HG03432 (cell line): ENCODE data around the gene CCDC57.

Experiments
- ATAC-seq: cut with Tn5 transposase; IDR thresholded peaks from one replicate; pipeline ENCODE4 v1.9.1; 2021; ENCODE audit warnings: mild to moderate bottlenecking, moderate library complexity; ENCODE audit not compliant: unreplicated experiment

The CCDC57 gene

DNA sequence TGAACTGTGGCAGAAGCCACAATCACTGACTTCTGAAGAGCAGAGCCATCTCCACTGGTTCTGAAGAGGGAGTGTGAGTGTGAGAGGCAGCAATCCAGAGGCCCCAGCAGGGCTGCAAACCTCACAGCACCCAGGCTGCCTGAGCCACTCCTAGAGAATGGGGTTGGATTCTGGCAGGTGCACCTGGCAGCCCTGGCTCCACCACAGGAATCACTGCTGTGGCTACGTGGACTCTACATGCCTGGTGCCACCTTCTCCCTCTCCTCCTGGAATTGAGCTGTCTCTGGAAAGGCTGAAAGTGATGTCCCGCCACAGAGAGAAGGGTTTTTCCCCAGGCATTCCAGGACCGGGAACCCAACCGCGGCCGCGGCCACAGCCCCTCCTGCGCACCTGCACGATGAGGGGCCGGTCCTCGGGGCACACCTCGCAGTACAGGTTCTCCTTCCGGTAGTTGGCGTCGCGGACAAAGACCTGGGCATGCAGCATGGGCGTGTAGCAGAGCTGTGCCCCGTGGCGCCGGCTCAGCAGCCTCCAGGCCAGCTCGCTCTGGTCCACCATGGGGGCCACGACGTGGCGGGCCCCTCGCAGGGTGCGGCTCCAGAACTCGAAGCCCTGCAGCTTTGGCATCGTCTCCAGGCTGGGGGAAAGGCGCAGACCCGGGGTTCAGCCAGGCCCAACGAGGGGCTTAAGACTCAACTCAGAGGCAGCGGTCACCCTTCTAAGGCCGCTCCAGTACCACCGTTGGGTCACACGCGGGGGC, 148.0 kb downstream of the CCDC57 start:
- no peak for ATAC-seq

DNA sequence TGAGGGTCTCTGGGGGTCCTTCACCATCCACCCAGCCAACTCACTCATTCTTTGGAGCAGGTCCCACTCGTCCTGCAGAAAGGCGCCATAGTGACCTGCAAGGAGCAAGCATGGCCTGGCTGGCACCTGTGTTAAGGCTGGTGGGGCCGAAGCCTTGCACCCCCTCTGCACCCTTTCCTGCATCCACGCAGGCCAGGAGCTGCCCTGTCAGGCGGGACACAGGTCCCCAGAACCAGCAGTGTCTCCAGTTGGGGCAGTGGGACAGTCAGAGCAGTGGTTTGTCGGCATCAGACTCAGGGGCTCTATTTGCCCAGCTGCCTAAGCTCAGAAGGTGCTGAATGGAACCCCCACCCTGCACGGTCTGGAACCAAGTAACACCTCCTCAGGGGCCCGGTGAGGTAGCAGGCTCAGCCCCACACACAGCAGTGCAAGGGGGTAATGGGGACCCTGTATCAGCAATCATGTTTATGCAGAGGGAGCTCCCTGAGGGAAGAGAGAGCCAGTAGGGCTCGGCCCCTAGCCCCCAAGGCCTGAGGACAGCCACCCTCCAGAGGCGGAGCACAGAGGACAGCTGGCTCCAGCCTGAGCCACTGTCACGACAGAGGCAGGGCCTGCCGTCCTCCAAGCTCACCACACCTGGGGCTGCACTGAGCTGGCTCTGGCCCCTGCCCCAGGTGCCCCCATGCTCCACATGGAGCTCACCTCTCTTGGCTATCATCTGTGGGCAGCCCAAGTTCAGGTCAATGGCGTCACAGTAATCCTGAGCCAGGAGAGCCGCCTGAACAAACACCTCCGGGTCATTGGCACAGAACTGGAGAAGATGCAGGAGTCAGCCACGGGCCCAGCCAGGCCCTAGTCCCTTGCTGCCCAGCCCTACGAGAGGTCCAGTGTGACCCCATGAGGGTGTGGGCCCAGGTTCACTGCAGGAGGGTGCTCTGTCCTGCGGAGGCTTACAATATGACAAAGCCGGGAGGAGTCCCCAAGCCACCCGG, 148.9 kb downstream of the CCDC57 start:
- ATAC-seq = no peak

DNA sequence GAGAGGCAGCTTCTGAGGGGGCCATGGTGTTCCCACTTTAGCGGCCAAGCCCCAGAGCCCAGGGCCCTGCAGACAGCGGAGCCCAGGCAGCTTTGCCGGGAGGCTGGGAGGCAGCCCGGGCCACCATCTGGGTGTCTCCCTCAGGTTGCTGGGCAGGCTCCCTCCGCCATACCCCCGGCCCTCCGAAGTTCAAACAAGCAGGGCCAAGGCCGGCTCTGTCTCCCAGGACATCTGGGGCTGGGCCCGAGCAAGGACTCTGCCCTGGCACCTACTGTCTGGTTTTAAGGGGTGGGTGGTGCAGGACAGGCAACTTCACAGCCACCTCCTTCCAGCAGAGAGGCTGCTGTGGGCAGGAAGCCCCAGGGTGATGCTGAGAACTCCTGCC, 149.7 kb downstream of the CCDC57 start:
- ATAC-seq = no peak

DNA sequence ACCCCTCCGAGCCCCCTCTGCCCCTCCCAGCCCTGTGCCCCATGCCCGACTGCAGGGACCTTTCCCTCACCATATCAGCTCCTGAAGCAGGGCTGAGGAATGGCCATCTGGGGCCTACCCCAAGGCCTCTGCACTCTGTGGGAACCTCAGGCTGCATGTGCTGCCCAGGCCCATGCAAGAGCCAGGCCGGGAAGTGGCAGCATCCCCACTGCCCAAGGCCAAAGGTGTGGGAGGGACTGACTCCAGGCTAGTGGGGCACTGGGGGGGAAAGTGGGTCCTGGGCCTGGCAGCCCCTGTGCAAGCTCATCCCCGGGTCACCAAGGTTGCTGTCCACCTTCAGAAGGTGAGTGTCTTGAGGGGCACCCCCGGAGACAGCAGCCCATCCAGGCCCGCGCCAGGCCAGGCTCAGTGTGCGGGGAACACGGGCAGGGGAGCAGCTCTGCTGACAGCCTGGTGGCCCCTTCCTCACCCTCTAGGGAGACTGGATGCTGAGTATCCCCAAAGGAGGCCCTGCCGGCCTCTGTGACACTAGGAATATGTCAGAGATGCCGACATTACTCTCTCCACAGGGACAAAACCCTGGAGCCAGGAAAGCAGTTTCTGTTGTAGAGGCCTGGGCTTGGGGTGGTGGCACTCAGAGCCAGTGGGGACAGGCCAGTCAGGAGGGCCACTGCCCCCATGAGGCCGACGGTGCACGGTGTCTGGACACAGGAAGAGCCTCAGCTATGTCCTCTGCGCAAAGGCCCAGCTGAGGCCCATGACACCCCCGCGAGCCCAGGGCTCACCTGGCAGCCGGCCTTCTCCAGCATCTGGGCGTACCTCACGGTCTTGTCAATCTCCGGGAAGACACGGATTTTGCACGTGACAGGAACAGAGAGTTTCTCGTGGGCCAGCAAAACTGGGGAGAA, 150.3 kb downstream of the CCDC57 start:
- ATAC-seq = no peak

DNA sequence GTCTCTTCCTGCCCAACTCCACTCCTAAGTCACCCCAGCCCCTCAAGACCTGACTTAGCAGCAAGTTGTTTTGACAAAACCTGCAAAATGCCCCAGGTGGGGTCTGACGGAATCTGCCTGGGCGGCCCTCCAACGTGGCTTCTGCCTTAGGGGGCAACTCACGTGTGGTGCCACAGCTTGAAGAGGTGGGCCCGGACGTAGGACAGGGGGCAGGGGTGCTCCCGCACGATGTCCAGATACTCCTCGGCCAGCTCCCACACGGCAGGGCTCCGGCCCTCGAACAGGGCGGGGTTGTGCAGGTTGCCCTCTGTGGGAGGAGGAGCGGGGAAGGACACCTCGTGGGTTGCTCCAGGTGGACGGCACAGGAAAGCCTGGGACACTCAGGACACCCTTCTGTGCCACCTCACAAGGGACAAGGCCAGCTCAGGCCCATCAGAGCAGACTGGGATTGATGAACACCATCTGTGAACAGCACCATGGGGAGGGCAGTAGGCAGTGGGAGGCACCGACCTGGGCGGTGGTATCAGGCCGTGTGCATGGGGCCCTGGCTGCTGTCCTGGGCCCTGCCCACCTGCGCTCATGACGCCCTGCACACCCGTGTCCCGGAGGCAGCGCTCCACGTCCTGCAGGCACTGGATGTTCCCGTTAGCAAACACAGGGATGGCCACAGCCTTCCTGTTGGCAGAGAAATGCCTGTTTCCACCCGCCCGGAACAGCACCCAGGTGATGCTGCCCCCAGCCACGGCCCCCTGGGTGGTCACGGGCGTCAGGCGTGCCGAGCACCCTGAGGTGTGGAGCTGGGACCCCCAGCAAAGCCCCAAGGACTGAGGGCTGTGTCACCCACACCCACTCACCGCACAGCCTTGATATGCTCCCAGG, 151.4 kb downstream of the CCDC57 start:
- no peak for ATAC-seq

DNA sequence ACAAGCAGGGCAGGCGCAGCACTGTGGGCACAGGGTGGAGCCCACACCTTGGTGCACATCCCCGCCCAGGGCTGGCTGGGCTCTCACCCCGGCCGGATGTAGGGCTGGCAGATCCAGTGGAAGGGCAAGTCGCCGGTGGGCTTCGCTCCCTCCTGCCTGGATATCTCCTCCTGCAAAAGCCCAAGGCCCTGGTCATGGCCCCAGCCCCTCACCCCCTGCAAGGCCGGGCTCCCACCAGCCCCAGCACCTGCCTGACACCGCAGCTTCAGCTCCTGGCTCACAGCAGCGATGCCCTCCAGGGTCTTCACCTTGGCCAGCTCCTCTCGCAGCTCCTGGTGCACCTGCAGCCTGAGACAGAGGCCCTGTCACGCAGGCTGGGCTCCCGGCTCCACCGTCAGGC, 152.0 kb downstream of the CCDC57 start:
- ATAC-seq = no peak

DNA sequence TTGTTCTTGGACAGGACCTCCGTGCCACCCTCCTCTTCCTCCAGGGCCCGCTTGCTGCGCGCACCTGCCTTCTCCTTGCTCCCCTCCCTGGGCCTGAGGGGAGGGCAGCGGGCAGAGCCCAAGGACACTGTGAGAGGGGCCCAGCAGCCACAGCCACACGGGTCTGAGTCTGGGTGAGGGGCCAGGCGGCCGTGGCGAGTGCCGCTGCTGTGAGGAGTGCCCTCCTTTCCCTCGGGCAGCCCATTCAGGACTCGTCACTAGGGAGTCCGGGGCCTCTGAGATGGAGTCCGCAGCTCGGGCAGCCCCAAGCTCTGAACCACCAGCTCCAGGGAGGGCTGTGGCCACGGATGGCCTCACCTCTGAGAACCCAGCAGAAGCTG, 152.7 kb downstream of the CCDC57 start:
- no peak for ATAC-seq

DNA sequence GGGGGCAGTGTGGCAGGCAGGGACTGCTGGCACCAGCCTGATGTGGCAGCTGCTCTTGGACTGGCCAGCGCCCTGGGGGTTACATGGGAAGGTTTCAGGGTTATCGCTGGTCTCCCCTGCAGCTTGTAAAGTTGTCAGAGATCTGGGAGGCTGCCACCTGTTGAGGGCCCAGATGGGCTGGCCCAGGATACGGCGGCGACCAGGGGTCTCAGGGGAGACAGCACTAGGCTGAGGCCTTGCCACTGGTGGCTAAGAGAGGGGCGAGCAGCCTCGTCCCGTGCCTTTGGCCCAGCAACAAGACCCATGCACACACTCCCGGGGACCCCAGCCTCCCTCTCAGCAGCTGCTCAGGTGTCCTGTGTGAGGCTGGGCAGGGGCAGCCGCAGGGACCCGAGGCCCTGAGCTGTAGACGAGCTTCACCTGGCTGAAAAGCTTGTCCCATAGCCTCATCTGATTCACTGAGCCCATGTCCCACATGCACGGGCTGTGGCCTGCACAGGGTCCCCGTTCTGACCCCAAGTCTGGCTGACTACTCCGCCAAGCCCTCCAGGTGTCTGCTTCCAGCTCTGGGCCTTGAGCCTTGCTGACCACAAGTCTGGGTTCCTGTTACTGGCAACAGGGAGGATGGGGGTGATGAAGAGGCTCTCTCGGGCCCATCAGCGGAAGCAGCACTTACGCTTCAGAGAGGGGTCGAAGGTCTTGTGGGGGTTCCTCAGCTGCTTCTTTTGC, 153.2 kb downstream of the CCDC57 start:
- no peak for ATAC-seq

DNA sequence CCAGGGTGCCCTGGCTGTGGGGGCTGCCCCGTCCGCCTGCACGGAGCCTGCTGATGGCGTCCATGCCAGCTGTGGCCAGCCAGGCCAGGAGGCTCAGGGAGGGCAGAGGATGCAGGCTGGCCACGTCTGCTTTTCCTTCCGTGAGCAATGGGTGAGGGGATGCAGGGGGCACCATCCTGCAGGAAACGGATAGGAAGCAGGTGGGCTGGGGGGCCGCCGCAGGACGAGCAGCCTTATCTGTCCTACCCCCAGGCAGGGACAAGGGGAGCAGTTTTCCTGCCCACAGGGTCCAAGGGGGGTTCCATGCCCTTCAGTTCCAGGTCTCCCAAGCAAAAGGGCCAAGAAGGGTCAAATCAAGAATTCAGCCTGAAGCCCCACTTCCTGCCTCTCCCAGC, 153.8 kb downstream of the CCDC57 start:
- no peak for ATAC-seq

DNA sequence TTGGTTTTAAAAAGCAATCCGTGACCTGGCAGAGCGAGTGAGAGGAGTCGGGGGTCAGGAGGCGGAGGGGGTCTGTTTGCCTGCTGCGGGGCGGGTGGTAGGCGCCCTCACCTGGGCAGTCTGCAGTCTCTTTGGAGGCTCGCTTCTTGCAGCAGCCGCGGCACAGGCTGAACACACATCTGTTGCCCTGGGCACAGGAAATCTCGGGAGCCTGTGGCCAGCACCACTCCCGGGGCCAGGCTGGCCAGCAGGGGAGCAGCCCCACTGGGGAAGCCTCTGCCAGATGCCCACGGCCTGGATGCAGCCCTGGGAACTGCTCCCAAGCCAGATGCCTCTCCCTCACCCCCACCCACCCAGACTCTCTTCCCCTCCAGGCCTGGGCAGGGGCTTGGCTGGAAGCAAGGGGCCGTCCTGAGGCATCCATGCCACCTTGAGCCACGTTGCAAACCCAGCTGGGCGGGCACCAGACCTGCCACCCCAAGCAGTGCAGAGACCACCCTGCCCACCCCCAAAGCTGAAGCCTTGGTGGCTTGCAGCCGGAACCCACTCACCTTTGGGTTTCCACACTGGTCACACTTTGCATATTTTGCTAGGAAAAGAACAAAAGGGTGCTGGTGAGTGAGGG, 154.3 kb downstream of the CCDC57 start:
- no peak for ATAC-seq

DNA sequence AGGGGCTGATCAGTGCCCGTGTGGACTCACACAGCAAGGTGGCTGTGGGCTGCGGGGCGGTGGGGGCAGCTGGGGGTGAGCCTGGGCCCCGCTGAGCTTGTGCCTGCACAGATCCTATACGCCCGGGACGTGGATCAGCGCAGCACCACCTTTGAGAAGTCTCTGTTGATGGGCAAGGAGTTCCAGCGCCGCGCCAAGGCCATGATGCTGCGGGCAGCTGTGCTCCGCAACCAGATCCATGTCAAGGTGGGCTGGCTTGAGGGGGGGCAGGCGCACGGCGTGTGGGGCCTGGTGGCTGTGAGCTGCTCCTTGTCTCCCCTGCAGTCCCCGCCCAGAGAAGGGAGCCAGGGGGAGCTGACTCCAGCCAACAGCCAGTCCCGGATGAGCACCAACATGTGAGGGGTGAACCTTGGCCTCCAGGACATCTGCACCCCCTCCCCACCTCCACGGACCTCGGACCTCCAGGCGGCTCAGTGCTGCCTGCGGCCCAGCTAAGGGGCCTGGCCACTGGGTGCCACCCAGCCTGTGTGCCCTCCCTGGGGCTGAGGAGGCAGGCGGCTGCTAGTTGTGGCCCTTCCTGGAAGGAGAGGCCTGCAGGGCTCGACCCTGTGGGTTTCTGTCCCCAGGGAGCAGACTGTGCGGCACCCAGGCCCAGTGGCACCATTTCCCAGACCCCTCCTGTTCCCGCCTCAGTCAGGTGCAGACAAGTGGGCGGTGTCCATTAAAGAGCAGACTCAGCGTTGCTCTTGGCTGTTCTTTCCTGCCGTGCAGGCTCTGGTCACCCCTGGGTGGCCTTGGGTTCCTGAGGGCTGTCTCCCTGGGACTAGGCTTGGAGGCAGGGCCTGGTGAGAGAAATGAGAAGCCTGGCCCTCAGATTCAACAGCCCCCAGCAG, 155.7 kb downstream of the CCDC57 start:
- ATAC-seq = no peak

DNA sequence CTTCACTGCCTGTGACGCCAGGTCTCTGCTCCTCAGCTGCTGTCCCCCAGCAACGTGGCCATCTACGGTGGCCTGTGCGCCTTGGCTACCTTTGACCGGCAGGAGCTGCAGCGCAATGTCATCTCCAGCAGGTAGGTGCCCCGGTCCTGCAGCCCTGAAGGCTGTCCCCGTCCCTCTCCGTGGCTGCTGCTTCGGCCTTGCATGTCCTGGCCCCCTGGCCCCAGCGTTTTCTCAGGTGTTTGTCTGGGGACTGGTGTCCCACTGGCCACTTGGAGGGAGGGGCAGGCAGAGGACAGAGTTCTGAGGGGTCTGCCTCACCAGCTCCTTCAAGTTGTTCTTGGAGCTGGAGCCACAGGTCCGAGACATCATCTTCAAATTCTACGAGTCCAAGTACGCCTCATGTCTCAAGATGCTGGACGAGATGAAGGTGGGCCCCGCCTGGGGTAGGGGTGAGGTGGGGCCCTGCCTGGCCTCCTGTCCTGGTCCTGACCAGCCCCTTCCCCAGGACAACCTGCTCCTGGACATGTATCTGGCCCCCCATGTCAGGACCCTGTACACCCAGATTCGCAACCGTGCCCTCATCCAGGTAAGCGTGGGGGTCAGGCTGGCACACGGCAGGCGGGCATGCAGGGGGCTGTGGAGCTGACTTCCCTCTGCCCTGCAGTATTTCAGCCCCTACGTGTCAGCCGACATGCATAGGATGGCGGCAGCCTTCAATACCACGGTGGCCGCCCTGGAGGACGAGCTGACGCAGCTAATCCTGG, 156.5 kb downstream of the CCDC57 start:
- no peak for ATAC-seq

DNA sequence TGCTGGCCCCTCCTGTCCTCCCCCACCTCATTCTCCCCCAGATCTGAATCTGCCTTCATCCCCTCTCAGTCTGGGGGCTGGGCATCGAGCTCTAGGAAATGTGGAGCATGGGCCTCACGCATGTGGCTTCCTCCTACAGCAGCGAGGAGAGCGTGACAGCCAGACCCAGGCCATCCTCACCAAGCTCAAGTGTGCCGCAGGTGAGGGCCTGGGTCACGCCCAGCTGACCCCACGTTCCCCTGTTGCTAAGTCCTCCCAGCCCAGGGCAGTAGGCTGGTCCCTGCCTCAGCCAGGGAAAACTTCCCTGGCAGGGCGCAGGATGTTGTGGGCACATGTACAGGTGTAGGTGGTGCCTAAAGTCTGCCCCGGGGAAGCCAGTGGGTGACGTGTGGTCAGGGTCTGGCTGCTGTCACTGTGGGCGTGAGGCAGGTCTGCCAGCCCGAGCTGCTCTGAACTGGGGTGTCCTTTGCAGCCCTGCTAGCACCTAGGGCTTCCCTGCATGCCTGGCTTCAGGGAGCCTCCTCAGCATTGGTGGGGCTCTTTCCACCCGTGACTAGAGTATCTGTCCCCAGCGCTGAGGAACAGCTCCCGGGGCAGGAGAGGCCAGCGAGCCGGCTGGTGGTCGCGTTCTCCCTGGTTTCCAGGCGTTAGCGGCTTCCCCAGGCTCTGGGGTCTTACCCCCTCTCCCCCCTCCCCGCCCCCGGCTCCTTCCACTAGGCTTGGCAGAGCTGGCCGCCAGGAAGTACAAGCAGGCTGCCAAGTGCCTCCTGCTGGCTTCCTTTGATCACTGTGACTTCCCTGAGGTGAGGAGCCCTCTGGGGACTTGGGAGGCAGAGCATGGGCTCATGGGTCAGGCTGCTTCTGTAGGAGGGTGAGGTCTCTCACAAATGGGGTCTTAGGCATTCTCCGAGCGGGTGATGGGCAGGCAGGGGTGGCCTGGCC, 157.3 kb downstream of the CCDC57 start:
- ATAC-seq = no peak

DNA sequence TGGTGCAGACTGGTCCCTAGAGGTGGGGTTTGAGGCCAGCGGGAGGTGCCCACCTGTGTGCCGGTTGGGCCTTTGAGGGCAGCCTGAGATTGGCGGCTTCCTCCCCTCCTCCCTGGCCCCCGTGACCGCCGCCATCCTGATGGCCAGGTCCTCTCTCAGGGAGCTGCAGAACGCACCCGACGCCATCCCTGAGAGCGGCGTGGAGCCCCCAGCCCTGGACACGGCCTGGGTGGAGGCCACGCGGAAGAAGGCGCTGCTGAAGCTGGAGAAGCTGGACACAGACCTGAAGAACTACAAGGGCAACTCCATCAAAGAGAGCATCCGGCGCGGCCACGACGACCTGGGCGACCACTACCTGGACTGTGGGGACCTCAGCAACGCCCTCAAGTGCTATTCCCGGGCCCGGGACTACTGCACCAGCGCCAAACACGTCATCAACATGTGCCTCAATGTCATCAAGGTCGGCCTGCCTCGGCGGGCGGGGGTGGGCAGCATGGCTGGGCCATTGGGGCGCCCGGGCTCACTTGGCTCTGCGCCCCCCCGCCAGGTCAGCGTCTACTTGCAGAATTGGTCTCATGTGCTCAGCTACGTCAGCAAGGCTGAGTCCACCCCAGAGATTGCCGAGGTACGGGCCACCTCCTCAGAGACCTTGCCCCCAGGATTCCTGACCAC, 158.2 kb downstream of the CCDC57 start:
- ATAC-seq = no peak

DNA sequence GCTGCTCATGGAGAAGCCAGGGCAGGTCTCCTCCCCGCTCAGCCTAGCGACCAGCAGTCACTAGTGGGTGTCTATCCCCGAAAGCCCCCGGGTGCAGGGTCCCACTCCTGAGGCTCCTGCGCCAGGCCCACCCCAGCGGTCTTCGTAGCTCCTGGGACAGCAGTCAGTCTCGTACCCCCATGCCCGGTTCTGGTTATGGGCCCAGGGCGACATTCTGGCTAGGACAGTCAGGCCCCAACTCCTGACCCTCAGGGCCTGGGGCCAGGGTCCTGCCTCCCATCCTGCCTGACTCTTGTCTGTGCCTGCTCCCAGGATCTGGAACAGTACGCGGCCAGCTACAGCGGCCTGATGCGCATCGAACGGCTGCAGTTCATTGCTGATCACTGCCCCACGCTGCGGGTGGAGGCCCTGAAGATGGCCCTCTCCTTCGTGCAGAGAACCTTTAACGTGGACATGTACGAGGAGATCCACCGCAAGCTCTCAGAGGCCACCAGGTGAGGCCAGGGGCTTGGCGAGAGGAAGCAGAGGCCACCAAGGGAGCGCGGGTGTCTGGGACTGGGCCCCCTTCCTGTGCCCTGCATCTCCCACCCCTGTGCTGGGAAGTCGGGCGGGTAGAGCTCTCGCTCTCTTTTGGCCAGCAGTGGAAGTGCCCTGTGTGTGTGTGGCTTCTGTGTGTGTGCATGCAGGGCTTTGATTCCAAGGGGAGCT, 158.9 kb downstream of the CCDC57 start:
- ATAC-seq = no peak
